A673 (cell line): ENCODE measurements around the gene CHRNA7. TPM values are rescaled to one million over a fixed set of nuclear protein-coding genes. Genes with fewer than 3 reads are reported as not detected.

Source experiments
- BruUV-seq: library from RNA; stranded (reverse); fragments of 400-500 nt; replicated peaks from 2 replicates; lab custom pipeline; 2021; lab: Mats Ljungman, UMichigan
- CTCF ChIA-PET: fragments of 300-600 bp; sonication (Branson Sonifier 250); formaldehyde crosslinking; loops from one replicate; lab custom pipeline; 2022; ENCODE audit warnings: antibody characterized with exemption; lab: Charles Lee
- POLR2A ChIA-PET: fragments of 300-600 bp; sonication (Branson Sonifier 250); formaldehyde crosslinking; loops from one replicate; lab custom pipeline; 2022; ENCODE audit warnings: antibody characterized with exemption; ENCODE audit not compliant: low non-redundant PET; lab: Charles Lee
- DNase-seq: peaks from one replicate; pipeline ENCODE4 v3.0.0-alpha.2; 2015; ENCODE audit warnings: low spot score
- H3K27ac ChIP-seq: fragments of 200-600 bp; sonication (generic); 2 replicates; pipeline ENCODE4 v1.5.1; 2016; ENCODE audit warnings: mixed run types, low read depth, mild to moderate bottlenecking, mixed read lengths, antibody characterized with exemption, low read length; ENCODE audit not compliant: poor library complexity, severe bottlenecking
- H3K27me3 ChIP-seq: fragments of 200-600 bp; sonication (generic); replicated peaks from 2 replicates; pipeline ENCODE4 v1.6.1; 2017; ENCODE audit warnings: mixed run types, low read depth, mild to moderate bottlenecking, mixed read lengths, antibody characterized with exemption, low read length; ENCODE audit not compliant: insufficient read depth, poor library complexity
- H3K36me3 ChIP-seq: fragments of 200-600 bp; sonication (generic); 2 replicates; pipeline ENCODE4 v1.6.1; 2016; ENCODE audit warnings: mixed run types, mild to moderate bottlenecking, mixed read lengths, antibody characterized with exemption, low read length; ENCODE audit not compliant: insufficient read depth, poor library complexity, severe bottlenecking
- H3K4me1 ChIP-seq: fragments of 200-600 bp; sonication (generic); 2 replicates; pipeline ENCODE4 v1.6.1; 2017; ENCODE audit warnings: mixed run types, mild to moderate bottlenecking, mixed read lengths, antibody characterized with exemption, low read length; ENCODE audit not compliant: insufficient read depth, poor library complexity, severe bottlenecking
- H3K4me3 ChIP-seq: fragments of 200-600 bp; sonication (generic); 2 replicates; pipeline ENCODE4 v1.5.1; 2016; ENCODE audit warnings: low read depth, mixed run types, mild to moderate bottlenecking, mixed read lengths, low read length; ENCODE audit not compliant: poor library complexity, severe bottlenecking
- H3K9me3 ChIP-seq: fragments of 200-600 bp; sonication (generic); 2 replicates; pipeline ENCODE4 v1.6.1; 2016; ENCODE audit warnings: mixed run types, low read depth, mild to moderate bottlenecking, mixed read lengths, antibody characterized with exemption, low read length; ENCODE audit not compliant: poor library complexity, severe bottlenecking
- CTCF ChIP-seq: fragments of 300-800, 200-600 bp; sonication (generic); conservative IDR thresholded peaks from 2 replicates; pipeline ENCODE4 v1.5.1; 2017; ENCODE audit warnings: low read depth, mild to moderate bottlenecking, antibody characterized with exemption, low read length, moderate library complexity, mixed read lengths
- EZH2 ChIP-seq: fragments of 200-600 bp; sonication (generic); IDR thresholded peaks from 2 replicates; pipeline ENCODE4 v1.6.1; 2017; ENCODE audit warnings: borderline replicate concordance, low read depth, mild to moderate bottlenecking, mixed read lengths, antibody characterized with exemption, low read length; ENCODE audit not compliant: poor library complexity, severe bottlenecking
- intact Hi-C: fragments of 100-400 bp; cut with micrococcal nuclease; formaldehyde crosslinking; loops from one replicate; pipeline ENCODE4 v1.10.0; 2022; ENCODE audit not compliant: unreplicated experiment
- total RNA-seq: library from RNA; stranded (reverse); gene quantifications from 2 replicates; pipeline ENCODE4 v1.2.3, GENCODE V29; 2021

CHRNA7 gene
- total RNA-seq, 1 experiment from 2014 or later, result 3.7 TPM

DNA sequence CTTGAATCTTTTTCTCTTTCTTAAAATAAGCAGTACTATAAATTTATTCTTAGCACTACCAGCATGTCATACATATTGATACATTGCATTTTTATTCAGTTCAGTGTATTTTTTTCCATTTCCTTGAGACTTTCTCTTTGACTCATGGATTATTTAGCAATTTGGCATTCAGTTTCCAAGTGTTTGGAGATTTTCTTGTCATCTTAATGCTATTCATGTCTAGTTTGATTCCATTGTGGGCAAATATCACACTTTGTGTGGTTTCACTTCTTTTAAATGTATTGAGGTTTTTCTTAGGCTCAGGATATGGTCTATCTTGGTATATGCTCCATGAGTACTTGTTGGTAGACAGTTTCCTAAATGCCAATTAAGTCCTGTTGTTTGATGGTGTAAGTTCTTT, 99.5 kb downstream of the CHRNA7 start:
- no peak overlapping the region for H3K27ac ChIP-seq
- no peaks in the 10 kb centered on the region for H3K4me1 ChIP-seq
- no TSS peak for BruUV-seq
- H3K9me3 ChIP-seq, result no peaks in the 10 kb centered on the region
- TF ChIP-seq EZH2 (no peak), CTCF (no peak)
- no peaks in the 10 kb centered on the region for H3K27me3 ChIP-seq
- H3K36me3 ChIP-seq, result no peaks in the 10 kb centered on the region
- intact Hi-C loops, result no loop called here
- H3K4me3 ChIP-seq, result no peak overlapping the region
- ChIA-PET POLR2A (no interaction called here), CTCF (no interaction called here)
- no peak for DNase-seq

DNA sequence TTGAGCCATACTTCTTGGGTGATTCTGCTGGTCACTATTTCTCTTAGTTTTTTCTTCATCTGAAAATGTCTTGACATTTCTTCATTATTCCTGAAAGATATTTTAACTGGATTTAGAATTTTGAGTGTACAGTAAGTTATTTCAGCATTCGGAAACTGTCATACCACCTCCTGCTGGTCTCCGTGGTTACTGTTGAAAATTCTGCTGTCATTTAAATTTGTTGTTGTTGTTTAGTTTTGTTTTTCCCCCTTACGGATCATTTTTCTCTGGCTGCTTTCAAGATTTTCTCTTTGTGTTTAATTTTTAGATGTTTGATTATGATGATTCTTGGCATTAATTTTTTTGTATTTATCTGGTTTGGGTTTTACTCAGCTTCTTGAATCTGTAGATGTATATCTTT, 100.5 kb downstream of the CHRNA7 start:
- H3K27ac ChIP-seq, result no peak overlapping the region
- TF ChIP-seq CTCF, result no peak; the same call in 1 of the 2 replicates
- no peak for TF ChIP-seq EZH2
- no peaks in the 10 kb centered on the region for H3K36me3 ChIP-seq
- no peak for DNase-seq
- H3K27me3 ChIP-seq, result no peaks in the 10 kb centered on the region
- no peaks in the 10 kb centered on the region for H3K9me3 ChIP-seq
- H3K4me3 ChIP-seq, result no peak overlapping the region
- no TSS peak for BruUV-seq
- H3K4me1 ChIP-seq, result no peaks in the 10 kb centered on the region
- intact Hi-C loops, result no loop called here
- CTCF ChIA-PET, result no interaction called here
- POLR2A ChIA-PET, result no interaction called here

GRCh38 chr15:32131803-32132202, 101.5 kb downstream of the CHRNA7 start:
- Histone ChIP-seq H3K4me3 (no peak overlapping the region), H3K36me3 (no peaks in the 10 kb centered on the region), H3K27ac (no peak overlapping the region), H3K9me3 (no peaks in the 10 kb centered on the region), H3K4me1 (no peaks in the 10 kb centered on the region), H3K27me3 (no peaks in the 10 kb centered on the region)
- no TSS peak for BruUV-seq
- ChIA-PET CTCF (no interaction called here), POLR2A (no interaction called here)
- intact Hi-C loops, result no loop called here
- DNase-seq, result no peak
- TF ChIP-seq EZH2 (no peak), CTCF (no peak)
